ENCODE results near the gene MTCL3.

MTCL3 gene

GRCh38 chr6:127439718-127440117, 79.4 kb downstream of the MTCL3 start:
- H3K9me1 ChIP-seq (ENCODE audit: control insufficient read depth, extremely low read depth, insufficient read depth, low read length) = no peaks in the 10 kb centered on the region
- H3K4me3 ChIP-seq (ENCODE audit: control insufficient read depth in 2 of 3, extremely low read depth in 1 of 3, insufficient read depth in 2 of 3, low read depth in 1 of 3, low read length in 3 of 3) = no peak overlapping the region
- FAIRE-seq (no peak), DNase-seq (ENCODE audit: low read depth, low spot score) (no peak)
- H3K4me2 ChIP-seq (ENCODE audit: control insufficient read depth, extremely low read depth, insufficient read depth, low read depth, low read length) = no peak overlapping the region
- H3K4me1 ChIP-seq (ENCODE audit: control insufficient read depth, extremely low read depth, insufficient read depth, low read length) = no peaks in the 10 kb centered on the region
- TF ChIP-seq CTCF (optimal IDR thresholded peaks at IDR 0.05 in 1 of 3, IDR thresholded peaks at IDR 0.05 in 1 of 3, conservative IDR thresholded peaks at IDR 0.05 in 1 of 3; ENCODE audit: extremely low read depth in 1 of 3, insufficient read depth in 2 of 3, low read length in 3 of 3) = no peak
- no peak for TF ChIP-seq EZH2 (IDR thresholded peaks at IDR 0.05; ENCODE audit: low read length)
- dilution Hi-C loops (cut with MboI; ENCODE audit: extremely low pct_ligation_motif_present, low sequenced_read_pairs) = no loop called here
- no peak overlapping the region for H2AFZ ChIP-seq (ENCODE audit: control insufficient read depth, low read length)
- no peaks in the 10 kb centered on the region for H3K9me3 ChIP-seq (ENCODE audit: control insufficient read depth, low read depth, low read length)
- no peak overlapping the region for H3K9ac ChIP-seq (ENCODE audit: control insufficient read depth, extremely low read depth, insufficient read depth, low read length)
- H3K27ac ChIP-seq (ENCODE audit: control insufficient read depth, insufficient read depth, low read length) = no peak overlapping the region
- H3K27me3 ChIP-seq (ENCODE audit: control insufficient read depth, extremely low read depth, insufficient read depth, low read length) = no peaks in the 10 kb centered on the region
- no peaks in the 10 kb centered on the region for H4K20me1 ChIP-seq (ENCODE audit: control insufficient read depth, extremely low read depth, insufficient read depth, low read length)
- H3K36me3 ChIP-seq (ENCODE audit: control insufficient read depth in 2 of 2, extremely low read depth in 1 of 2, insufficient read depth in 2 of 2, low read length in 2 of 2) = no peaks in the 10 kb centered on the region
- H3K79me2 ChIP-seq (ENCODE audit: control insufficient read depth, insufficient read depth, low read length) = no peaks in the 10 kb centered on the region

GRCh38 chr6:127436578-127437110, 82.5 kb downstream of the MTCL3 start:
- Histone ChIP-seq H3K4me3 (ENCODE audit: control insufficient read depth in 2 of 3, extremely low read depth in 1 of 3, insufficient read depth in 2 of 3, low read depth in 1 of 3, low read length in 3 of 3) (no peak overlapping the region), H3K9ac (ENCODE audit: control insufficient read depth, extremely low read depth, insufficient read depth, low read length) (no peak overlapping the region), H3K27me3 (ENCODE audit: control insufficient read depth, extremely low read depth, insufficient read depth, low read length) (no peaks in the 10 kb centered on the region), H2AFZ (ENCODE audit: control insufficient read depth, low read length) (no peak overlapping the region), H3K9me3 (ENCODE audit: control insufficient read depth, low read depth, low read length) (no peaks in the 10 kb centered on the region), H3K27ac (ENCODE audit: control insufficient read depth, insufficient read depth, low read length) (no peak overlapping the region), H3K79me2 (ENCODE audit: control insufficient read depth, insufficient read depth, low read length) (no peaks in the 10 kb centered on the region), H3K36me3 (ENCODE audit: control insufficient read depth in 2 of 2, extremely low read depth in 1 of 2, insufficient read depth in 2 of 2, low read length in 2 of 2) (no peaks in the 10 kb centered on the region), H3K4me2 (ENCODE audit: control insufficient read depth, extremely low read depth, insufficient read depth, low read depth, low read length) (no peak overlapping the region), H4K20me1 (ENCODE audit: control insufficient read depth, extremely low read depth, insufficient read depth, low read length) (no peaks in the 10 kb centered on the region), H3K9me1 (ENCODE audit: control insufficient read depth, extremely low read depth, insufficient read depth, low read length) (no peaks in the 10 kb centered on the region), H3K4me1 (ENCODE audit: control insufficient read depth, extremely low read depth, insufficient read depth, low read length) (no peaks in the 10 kb centered on the region)
- no peak for FAIRE-seq
- TF ChIP-seq EZH2 (IDR thresholded peaks at IDR 0.05; ENCODE audit: low read length) = no peak
- no peak for TF ChIP-seq CTCF (optimal IDR thresholded peaks at IDR 0.05 in 1 of 3, IDR thresholded peaks at IDR 0.05 in 1 of 3, conservative IDR thresholded peaks at IDR 0.05 in 1 of 3; ENCODE audit: extremely low read depth in 1 of 3, insufficient read depth in 2 of 3, low read length in 3 of 3)
- dilution Hi-C loops (cut with MboI; ENCODE audit: extremely low pct_ligation_motif_present, low sequenced_read_pairs) = no loop called here
- no peak for DNase-seq (ENCODE audit: low read depth, low spot score)

All from keratinocyte (primary cell).